Keratinocyte (primary cell): ENCODE data around the gene PTPN21.

ENCODE experiments used
- EZH2 ChIP-seq: IDR thresholded peaks from one replicate; pipeline ENCODE4 v1.6.1; 2012; ENCODE audit warnings: inconsistent platforms, mild to moderate bottlenecking, low read length, moderate library complexity
- TF ChIP-seq, protein P1 (sequence below), 3 experiments: IDR thresholded peaks in 1 of 3; conservative IDR thresholded peaks in 1 of 3; optimal IDR thresholded peaks in 1 of 3; 2 replicates in 2 of 3; 3 replicates in 1 of 3; pipeline versions ENCODE3 to v1.5.1; 2011; ENCODE audit warnings: low read length in 3 of 3, mild to moderate bottlenecking in 3 of 3, moderate library complexity in 2 of 3, control low read depth in 1 of 3, inconsistent platforms in 1 of 3; ENCODE audit not compliant: insufficient read depth in 2 of 3; ENCODE audit errors: extremely low read depth in 1 of 3

DNA sequence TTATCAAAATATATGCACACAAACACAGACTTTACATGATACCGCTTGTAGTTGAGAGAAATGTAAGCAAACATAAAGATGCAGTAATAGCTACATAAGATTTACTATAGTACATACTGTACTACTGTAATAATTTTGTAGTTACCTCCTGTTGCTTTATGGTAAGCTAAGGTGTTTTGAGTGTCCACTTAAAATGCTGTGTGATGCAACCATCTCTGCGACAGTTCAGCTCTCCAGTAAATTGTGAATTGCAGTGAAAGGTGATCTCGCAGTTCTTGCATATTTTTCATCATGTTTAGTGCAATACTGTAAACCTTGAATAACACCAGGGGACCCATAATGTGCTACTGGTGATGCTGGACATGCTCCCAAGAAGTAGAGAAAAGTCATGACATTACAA, 29.6 kb upstream of the PTPN21 start:
- TF ChIP-seq, protein P1, sequence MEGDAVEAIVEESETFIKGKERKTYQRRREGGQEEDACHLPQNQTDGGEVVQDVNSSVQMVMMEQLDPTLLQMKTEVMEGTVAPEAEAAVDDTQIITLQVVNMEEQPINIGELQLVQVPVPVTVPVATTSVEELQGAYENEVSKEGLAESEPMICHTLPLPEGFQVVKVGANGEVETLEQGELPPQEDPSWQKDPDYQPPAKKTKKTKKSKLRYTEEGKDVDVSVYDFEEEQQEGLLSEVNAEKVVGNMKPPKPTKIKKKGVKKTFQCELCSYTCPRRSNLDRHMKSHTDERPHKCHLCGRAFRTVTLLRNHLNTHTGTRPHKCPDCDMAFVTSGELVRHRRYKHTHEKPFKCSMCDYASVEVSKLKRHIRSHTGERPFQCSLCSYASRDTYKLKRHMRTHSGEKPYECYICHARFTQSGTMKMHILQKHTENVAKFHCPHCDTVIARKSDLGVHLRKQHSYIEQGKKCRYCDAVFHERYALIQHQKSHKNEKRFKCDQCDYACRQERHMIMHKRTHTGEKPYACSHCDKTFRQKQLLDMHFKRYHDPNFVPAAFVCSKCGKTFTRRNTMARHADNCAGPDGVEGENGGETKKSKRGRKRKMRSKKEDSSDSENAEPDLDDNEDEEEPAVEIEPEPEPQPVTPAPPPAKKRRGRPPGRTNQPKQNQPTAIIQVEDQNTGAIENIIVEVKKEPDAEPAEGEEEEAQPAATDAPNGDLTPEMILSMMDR (optimal IDR thresholded peaks at IDR 0.05 in 1 of 3, IDR thresholded peaks at IDR 0.05 in 1 of 3, conservative IDR thresholded peaks at IDR 0.05 in 1 of 3; ENCODE audit: extremely low read depth in 1 of 3, insufficient read depth in 2 of 3, low read length in 3 of 3): no peak
- TF ChIP-seq EZH2: no peak
